NCI-H2227 (cell line): ENCODE results near the gene MEOX1.

Experiments
- DNase-seq: peaks from one replicate; lab custom pipeline; 2025; ENCODE audit not compliant: unreplicated experiment; lab: John Stamatoyannopoulos, UW

Gene MEOX1

DNA sequence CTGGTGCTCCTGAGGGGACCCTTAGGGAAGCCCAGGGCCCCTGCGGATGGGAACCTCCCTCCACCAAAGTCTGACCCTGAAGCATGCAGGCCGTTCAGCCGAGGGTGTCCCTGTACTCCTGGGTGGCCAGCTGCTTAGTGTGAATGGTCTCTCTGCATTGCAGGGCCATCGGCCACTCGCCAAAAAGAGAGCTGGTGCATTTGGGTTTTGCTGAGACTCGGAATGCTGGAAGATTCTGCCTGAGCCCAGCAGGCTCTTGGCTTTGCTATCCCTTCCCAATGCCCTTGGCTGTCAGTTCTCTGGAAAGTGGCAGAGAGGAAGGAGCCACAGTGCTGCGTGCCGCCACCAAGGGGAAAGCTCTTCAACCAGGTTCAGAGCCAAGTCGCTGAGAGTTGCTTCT, 2.8 kb downstream of the MEOX1 start:
- DNase-seq: no peak

DNA sequence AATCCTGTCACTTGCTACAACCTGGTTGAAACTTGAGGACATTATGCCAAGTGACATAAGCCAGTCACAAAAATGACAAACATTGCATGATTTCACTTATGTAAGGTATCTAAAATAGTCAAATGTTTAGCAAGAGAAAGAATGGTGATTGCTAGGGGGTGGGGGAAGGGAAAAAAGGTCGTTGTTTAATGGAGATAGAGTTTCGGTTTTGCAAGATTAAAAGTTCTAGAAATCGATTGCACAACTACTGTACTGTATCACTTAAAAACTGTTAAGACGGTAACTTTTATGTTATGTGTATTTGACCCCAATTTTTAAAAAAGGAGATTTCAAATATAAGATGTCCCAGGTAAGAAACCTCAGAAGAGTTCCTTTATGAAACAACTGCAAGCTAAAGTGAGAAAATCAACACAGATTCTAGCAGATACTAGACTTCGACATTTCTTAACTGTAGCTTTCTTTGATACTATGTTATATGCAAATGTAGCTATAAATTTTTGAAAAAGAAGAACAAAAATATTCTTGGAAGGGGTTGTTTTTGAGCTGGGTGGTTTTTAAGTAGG, 5.9 kb downstream of the MEOX1 start:
- DNase-seq: no peak

DNA sequence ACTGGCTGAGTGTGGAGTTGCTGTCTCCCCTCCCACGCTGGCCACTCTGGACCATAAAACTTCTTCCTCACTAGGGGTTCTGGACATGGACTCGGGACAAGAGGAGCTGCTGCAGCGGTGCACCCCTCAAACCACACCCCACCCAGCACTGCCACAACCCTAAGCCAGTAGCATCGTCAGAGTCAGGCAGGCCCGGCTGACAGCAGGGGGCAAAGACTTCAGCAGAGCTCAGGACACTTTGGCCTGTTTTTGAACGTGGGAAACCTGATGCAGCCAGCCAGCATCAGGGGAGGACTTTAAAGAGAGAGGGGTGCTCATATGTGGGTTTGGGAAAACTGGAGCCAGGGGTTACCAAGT, 9.6 kb downstream of the MEOX1 start:
- no peak for DNase-seq

DNA sequence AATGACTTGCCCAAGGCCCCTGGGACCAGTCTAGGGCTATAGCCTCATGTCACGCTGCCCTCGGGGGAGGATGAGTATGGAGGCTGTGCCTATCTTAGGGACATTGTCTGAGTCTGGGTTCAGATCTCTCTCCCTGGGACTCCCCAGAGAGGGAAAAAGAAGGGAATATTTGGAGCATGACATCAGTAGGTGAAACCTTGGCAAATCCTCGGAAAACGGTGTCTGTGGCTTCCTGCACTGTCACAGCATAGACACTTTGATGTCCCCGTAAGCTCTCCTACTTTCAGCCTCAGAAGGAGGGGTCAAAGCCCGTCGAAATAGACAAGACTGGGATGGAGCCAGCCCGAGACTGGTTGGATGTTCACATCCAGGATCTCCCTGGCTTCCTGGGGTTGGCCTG, 11.3 kb downstream of the MEOX1 start:
- DNase-seq: no peak

DNA sequence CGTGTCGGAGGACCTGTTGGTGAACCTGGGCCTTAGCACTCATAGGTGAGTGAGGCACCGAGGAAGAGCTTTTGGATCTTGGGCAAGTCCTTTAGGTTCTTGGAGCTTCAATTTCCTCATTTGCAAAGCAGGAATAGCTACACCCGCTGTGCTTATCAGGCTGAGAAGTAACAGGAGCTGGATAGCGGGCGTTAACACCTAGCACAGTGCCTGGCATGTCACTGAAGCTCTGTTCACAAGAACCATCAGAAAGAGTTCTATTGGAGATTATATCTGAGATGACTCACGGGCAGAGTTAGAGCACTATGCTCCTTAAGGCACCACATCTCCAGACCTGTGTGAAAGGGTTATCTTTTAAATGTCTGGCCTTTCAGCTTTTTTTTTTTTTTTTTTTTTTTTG, 12.8 kb downstream of the MEOX1 start:
- DNase-seq: no peak

DNA sequence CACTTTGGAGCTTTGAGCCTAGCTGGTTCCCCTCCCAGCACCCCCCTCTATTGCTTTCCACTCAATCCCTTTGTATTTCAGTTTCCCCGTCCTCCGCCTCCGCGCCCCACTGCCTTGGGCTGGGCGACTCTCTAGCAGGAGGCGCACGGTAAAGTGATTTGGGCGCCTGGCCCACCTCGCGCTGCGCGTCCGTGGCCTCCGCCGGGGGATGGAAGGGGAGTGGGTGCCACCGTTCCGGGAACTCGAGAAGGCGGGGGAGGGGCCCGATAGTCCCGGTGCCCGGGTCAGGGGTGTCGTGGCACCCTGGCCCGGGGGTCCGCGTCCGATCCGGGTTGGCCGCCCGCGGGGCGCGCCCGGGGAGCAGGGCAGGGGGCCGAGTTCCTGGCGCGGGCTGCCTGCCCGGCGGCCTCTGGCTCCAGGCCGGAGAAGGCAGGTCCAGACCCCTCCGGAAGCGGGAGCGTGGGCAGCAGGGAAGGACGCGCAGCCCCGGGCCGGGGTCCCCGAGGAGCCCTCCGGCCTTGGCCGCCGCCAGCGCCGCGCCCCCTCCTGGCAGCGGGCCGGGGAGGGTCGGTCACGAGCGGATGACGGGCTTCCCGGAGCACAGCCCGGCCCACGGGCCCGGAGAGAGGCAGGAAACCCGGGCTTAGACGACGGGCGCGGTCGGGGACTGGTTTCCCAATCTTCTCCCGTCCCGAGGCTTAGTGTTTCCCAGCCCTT, 15.8 kb downstream of the MEOX1 start:
- DNase-seq: peak; percentile 23

DNA sequence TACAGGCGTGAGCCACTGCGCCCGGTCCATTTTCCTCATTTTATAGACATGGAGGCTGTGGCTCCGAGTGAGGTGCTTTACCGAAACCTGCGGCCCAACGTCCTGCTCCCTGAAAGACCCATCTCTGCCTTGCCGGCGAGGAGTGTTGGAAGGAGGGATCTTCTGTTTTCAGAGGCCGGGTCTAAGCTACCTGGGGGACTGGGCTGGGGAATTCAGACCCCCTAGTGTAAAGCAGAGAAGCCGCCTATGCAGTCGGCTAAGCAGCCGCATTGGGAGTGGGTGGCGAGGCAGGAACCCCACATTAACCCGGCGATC, 16.3 kb downstream of the MEOX1 start:
- DNase-seq: no peak

DNA sequence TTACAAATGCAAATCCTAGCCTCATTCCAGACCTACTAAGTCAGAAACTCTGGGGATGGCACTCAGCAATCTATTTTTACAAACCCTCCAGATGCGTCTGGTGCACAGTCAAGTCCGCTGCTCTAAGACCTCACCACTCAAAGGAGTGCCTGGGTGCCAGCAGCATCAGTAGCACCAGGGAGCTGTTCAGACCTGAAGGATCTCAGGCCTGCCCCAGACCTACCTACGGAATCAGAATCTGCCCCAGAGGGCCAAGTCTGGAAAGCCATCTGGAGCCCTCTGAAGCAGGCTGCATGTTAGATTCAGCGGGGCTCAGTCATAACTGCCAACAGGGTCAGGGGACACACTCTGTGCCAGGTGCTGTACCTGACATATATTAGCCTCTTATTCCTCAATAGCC, 17.6 kb downstream of the MEOX1 start:
- DNase-seq: no peak

DNA sequence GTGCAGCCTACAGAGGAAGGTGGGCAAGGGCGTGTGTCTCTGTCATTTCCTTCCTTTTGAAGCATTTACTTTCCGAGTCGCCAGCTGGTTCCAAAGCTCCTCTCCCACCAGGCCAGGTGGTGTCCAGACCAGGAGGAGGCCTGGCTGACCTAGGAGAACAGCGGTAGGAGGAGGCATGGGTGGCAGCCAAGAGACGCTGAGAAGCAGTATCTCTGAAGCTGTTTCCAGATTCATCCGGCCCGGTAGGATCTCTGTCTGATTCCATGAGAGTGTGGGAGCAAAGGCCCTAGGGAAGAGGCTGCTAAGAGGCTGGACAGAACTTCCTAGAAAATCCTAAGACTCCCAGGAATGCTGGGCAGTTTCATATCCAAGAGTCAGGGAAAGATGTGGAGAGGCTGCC, 20.3 kb downstream of the MEOX1 start:
- DNase-seq: no peak

DNA sequence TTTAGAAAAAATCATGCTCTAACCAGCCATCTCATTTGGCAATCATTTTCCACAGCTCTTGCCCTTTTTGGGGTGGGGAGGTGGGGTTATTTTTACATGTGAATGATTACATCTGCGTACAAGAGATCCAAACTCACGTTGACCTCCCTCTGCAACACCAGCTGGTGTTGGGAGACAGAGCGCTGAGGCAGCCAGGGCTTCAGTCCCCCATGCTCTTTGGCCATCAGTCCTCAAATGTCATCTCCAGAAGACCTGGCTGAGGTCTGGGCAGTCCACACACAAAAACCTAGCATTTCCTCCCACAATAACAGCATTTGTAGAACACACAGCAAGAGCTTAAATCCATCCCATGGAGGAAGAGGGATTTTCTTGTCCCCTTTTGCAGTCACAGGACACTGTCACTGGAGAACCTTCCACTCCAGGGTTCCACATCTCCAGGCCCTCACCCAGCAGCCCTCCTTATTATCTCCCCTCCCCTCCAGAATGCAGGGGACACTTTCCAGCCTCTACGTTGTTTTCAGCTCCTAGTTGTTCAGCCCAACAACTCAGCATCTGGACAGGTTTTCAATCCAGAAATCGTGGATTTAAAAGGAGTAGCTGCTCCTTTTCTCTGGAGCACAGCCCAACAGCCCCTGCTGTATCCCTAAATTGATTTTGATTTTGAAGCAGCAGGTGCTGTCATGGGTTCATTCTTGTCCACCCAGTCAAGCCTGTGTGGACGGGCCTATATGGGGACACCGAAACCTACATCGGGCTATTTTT, 21.1 kb downstream of the MEOX1 start:
- DNase-seq: no peak

DNA sequence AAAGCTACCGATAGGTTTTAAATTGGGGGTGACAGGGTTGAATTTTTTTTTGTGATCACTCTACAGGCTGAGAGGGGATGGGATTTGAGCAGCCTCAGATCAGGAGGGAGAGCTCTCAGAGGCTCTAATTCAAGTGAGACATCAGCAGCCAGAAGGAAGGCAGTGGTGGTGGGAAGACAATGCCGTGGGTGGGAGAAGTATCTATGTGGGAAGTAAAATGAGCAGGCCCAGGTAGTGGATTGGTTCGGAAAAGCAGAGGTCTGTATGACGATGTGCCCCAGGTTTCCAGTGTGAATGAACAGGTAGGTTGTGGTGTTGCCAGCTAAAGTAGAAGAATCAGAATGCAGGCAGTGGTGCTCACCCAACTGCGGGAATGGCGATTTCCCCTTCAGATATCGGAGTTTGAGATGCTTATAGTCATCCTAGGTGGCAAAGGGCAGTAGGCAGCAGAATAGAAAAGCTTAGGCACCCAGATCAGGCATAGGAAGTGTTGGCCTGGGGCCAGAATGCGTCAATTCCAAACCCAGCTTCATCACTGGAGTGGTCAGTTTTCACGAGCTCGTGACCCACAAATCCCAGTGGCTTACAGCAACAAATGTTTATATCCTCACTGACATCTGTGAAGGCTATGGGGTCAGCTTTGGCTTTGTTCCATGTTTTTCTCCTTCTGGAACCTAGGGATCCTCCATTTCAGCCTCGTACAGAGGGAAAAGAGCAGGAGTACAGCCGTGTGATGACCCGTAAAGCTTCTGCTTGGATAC, 24.0 kb downstream of the MEOX1 start:
- DNase-seq: no peak

DNA sequence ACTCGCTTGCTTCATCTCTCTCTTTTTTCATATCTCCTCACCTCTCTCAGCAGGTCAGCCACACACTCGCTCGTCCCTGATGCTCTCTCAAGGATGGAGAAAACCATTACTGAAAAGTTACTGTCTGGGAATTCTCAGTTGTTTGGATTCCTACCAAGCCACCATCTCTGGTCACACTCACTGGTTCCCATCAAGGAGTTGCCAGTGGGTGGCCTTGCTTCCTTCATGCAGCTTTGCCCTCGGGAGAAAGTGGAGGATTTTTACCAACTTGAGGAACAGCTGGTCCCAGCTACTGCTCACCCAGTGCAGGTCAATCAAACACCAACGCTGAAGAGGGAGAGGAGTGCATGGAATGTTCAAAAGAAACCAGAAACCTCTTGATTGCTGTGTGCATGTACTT, 25.3 kb downstream of the MEOX1 start:
- no peak for DNase-seq

DNA sequence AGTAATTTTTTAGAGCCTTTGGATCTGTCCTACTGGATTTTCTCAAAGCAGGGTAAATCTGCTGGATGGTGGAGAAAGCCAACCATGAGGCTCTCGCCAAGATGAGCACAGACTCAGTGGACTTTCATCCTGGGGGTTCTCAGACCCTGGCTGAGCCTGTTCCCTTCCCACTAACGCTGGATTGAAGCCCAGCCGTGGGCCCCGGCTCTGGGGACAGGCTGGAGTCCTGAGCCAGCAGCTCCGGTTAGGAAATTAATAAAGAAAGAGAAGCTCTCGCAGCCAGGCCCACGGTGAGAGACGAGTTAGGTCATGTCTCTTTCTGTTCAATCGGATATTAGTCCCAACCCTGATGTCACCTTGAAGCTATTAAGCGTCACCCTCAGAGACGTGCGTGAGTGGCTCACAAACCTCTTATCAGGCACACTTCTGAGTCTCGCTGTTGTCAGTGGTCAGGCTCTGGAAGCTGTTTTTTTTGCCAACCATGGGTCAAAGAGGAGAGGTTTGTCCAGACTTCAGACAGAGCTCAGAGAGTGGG, 27.1 kb downstream of the MEOX1 start:
- DNase-seq: peak; percentile 21

DNA sequence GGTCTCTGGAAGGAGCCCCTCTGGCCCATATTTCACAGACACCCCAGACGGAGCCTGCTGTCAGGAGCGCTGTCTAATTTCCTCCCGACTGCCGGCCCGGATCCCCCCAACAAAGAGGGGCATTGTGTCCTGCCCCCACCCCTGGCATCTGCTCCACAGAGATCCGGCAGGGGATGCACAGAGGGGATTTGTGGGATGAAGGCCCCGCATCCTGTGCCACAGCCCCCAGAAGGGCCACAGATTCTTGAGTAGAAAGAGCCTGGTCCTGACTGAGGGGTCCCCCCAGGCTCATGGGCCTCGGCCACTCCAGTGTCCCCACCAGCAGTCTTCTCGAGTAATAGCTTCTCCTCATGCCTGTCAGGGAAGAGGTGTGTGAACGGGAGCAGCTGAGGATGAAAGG, 29.5 kb downstream of the MEOX1 start:
- no peak for DNase-seq

DNA sequence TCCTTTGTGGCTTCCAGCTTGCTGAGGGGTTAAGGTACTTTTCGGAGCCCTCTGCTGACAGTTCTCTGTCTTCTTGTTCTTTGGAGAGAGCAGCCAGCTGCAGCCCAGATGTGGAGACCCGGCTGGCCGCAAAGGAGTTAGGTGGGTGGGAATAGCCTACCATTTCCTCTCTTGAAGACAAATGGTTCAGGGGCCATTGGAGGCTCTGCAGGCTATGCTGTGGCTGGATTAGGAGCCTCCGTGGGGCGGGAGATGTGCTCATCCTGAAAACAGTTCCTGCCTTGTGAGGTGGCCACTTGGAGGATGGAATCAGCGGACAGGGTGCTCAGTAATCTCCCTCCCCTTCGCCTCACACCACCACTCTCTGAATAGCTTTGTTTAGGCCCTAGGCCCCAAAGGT, 30.3 kb downstream of the MEOX1 start:
- no peak for DNase-seq

DNA sequence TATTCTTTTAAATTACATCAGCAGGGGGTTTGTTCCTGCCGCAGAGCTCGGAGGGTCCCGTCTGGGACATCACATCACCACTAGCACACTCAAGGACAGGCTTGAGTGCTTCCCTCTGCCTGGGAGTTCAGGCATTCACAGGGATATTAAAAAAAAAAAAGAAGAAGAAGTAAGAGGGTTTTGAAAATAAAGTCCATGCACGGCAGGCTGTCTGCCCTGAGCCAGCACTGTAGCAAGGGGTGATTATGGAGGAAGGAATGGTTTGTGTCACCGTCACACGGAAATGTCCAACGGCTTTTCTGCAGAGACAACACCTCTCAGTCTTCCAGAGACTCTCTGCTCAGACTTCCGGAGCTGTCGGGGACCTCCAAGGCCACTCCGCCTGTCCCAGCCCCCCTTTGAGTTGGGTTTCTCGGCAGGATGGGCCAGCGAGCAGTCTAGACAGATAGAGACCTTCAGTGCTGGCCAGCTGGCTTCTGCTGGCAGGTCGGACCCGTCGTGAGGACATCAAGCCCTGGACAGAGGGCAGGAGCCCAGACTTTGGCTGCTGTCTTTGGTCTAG, 33.6 kb downstream of the MEOX1 start:
- peak; percentile 73 for DNase-seq

DNA sequence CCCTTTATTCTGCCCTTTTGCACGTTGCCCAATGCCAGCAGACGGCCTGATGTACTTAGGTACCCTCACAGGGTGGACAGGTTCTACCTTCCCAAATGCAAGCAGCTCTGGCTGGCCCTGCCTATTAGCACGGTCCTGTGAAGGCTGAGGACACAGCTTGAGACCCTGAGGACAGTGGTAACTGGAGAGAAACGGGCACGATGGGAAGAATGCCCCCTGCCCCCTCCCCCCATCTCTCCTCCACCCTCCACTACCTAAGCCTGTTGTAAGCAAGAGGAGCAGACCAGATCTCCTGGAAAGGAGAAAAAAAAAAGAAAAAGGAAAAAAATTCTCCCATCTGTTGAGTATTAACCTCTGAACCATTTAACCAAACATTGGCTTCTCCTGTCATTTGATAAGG, 34.1 kb downstream of the MEOX1 start:
- no peak for DNase-seq

DNA sequence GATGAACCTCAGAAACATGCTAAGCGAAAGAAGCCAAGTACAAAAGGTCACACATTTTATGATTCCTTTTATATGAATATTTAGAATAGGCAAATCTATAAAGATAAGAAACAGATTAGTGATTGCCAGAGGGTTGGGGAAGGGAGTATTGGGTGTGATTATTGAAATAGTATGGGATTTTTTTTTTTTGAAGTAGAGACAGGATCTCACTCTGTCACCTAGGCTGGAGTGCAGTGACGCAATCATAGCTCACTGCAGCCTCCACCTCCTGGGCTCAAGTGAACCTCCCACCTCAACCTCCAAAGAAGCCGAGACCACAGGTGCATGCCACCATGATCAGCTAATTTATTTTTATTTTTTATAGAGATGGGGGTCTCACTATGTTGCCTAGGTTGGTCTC, 35.7 kb downstream of the MEOX1 start:
- DNase-seq: no peak

DNA sequence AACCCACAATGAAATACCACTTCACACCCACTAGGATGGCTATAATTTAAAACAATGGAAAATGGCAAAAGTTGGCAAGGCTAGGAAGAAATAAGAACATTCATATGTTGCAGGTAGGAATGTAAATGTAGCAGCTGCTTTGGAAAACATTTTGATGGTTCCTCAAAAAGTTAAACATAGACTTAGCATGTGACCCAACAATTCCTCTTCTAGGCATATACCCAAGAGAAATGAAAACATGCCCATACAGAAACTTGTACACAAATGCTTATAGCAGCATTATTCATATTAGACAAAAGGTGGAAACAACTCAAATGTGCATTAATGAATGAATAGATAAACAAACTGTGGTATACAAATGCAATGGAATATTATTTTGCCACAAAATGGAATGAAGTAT, 36.1 kb downstream of the MEOX1 start:
- DNase-seq: no peak

DNA sequence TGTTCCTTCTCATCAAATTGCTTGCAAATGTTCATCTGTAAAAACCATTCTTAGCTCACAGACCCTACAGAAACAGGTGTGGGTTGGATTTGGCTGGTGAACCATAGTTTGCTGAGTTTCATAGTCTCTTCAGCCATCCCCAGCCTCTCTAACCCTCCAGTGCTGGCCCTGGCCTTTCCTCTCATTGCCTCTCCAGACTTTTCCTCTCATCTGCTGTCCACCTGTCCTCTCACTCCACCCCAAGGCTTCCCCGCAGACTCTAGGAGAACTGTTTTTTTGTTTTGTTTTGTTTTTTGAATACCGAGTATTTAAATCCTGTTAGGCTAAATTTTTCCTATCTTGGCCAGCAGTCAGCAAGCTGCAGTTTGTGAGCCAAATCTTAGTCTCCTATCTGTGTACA, 41.1 kb downstream of the MEOX1 start:
- no peak for DNase-seq

DNA sequence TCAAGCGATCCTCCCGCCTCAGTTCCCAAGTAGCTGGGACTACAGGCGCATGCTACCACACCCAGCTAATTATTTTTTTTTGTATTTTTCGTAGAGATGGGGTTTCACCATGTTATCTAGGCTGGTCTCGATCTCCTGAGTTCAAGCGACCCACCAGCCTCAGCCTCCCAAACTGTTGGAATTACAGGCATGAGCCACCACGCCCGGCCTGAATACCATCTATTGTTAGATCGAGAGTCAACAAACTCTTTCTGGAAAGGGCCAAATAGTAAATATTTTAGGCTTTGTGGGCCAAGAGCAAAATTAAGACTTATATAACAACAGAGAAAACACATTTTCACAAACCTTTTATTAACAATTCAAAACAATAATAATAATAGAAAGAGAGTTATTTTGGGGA, 41.6 kb downstream of the MEOX1 start:
- no peak for DNase-seq
